Effector CD8-positive, alpha-beta T cell (primary cell): ENCODE measurements around the gene USH1G.
"Not testable (repeated sequence)": the region's sequence is repeated elsewhere in the genome, so short reads cannot be mapped to it uniquely, and the experiment has no call there.

Source experiments
- DNase-seq: peaks from one replicate; lab custom pipeline; 2025; lab: John Stamatoyannopoulos, UW
- total RNA-seq, 4 experiments: gene quantifications; one replicate each; lab custom pipeline; 2026; lab: John Stamatoyannopoulos, UW

USH1G gene
- total RNA-seq, result 0 reads per million in 4 experiments

DNA sequence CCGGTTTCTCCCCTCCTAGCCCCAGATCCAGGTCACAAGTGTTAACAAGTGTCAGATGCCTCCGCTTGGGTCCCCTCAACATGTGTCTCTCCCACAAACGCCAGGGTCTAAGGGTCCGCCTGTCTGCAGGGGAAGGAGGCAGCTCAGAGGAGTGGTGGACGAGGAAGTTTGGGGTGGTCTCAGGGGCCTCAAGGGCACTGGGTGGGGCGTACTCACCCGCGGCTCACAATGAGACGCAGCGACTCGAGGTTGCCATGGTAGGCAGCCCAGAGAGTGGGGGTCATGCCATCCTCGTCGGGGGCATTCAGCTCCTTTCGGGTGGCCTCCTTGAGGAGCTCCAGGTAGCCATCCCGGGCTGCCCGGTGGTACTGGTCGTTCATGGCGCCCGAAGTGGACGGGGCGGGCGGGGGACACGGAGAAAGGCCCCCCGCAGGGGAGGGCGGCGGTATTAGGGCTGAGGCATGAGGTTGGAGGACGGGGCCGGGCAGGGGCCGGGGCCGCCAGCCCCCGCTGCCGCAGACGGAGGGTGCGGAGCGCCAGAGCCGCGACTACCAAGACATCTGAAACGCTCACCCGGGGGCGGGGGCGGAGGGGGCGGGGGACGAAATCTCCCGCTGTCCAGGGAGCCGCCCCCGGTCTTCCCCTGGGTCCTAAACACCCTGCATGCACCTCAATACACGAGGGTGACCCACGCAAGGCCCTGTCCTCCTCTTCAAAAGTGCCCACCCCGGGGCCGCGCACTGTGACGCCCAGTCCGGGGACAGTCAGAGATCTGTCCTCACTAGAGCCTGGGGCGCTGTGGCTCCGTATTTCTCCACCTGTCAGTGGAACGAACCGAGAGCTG lies at the start of gene USH1G:
TSS of gene USH1G (minus strand) at position 562 of the 844 bp plus-strand sequence. CDS start at position 380, 182 bp downstream.
- DNase-seq, result no peak

GRCh38 chr17:74972107-74972972 lies 49.3 kb upstream of the USH1G start, which contains the start of gene HID1:
TSS of gene HID1 (minus strand) at chr17:74972759. CDS start at chr17:74972656, 103 bp downstream.
- peak; percentile 77 for DNase-seq

- no peak for DNase-seq
Observed at GRCh38 chr17:74971842-74972106, 48.7 kb upstream of the USH1G start.

DNA sequence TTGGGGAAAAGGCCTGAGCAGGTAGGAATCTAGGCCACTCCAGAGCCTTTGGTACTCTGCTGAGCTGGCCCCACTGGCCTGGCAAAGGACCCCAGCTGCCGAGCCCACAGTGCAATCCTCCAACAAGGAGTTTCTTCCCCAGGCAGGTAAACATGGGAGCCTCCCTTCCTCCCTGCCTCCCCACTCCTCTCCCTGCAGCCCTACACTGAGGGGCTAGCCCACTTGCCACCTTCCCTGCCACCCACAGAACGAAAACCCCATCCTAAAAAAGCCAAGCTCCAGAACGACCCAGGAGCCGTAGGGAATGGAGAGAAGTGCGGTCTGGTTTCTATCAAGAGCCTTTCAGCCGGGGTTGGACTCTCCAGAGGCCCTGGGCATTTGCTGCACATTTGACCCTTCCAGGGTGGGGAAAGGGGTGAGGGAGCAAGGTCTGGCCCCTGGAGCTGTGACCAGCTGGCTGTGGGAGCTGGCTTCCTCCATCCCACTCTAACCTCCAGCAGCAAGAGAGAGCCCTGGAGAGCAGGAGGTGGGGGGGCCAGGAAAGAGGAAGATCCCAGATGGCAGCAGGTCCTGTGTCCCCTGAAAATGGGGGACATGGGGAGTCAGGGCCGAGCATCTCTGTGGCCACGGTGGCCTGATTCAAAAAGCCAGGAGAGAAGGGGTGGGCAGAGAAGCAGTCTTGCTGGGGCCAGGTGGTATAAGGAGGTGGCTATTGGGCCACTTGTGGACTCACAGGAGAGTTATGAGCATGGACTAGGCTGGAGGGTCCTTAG lies 48.2 kb upstream of the USH1G start:
- DNase-seq, result no peak

DNA sequence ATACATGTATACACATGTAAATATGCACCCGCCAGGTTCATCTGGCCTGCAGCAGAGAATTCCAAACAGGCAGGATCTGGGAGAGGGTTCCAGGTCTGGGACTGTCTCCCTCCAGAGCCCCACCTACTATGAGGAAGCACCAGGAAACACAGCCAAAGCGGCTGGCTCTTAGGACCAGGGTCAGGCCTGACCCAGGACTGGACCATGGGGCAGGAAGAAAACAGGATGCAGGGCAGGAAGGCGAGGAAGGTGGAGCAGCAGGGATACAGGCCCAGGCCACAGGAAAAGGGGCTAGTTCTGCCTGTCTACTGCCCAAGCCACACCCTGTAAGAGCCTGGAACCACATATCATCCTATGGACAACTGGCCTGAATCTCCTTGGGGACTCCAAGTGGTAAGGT lies 47.3 kb upstream of the USH1G start:
- DNase-seq, result no peak

GRCh38 chr17:74969501-74969900 lies 46.4 kb upstream of the USH1G start:
- DNase-seq, result not testable (repeated sequence)

DNA sequence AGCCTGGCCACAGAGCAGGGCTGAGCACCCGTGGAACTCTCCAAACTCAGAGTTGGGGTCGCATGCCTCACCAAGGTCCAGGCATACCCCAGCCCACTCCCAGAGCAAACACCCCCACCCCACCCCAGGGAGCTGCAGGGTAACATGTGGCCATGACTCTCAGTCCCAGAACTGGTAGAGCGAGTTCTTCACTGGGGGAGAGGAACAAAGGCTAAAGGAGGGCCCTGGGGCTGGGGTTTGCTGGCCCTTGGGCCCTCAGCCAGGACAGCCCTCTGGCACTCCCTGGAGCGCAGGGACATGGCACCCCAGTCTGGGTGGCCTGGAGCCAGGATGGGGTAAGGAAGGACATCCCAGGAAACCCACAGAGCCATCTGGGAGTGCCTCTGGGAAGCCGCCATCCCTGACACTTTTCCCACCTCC lies 45.3 kb upstream of the USH1G start:
- no peak for DNase-seq

GRCh38 chr17:74964988-74965622 lies 42.0 kb upstream of the USH1G start:
- DNase-seq, result no peak

GRCh38 chr17:74964246-74964761 lies 41.2 kb upstream of the USH1G start:
- no peak for DNase-seq

GRCh38 chr17:74963656-74964055 lies 40.6 kb upstream of the USH1G start:
- no peak for DNase-seq

DNA sequence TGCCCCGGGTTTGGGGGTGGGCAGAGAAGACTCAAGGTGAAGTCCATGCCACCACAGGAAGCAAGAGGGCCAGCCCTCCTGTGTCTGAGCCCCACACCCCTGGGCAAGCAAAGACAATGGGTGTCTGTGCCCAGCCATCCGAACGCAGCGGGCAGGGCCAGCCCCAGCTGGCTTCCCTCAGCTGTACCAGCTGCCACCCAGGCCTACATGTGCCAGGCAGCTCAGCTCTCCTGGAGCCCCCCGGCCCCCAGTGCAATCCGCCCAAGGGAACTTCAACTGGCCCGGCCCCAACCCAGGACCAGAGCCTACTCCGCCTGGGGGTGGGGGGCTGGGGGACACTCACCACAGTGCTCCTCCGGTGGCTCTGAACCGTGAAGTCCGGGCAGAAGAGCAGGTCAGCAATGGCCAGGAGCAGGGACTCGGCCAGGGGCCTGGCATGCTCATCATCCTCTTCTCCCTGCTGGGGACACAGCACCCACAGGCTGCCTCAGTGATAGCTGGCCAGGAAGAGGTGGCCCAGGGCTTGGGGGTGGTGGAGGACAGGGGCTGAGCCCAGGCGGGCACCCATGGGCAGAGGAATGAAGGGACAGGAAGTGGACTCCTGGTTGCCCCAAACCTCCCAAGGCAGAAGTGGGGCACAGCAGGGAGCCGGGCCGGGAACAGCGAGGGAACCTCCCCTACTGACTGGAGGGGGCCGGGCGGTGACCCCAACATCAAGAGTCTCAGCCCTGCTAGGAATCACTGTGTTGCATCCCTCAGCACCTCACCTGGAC lies 39.8 kb upstream of the USH1G start:
- DNase-seq, result no peak

GRCh38 chr17:74961657-74962350 lies 38.7 kb upstream of the USH1G start:
- peak; percentile 78 for DNase-seq

DNA sequence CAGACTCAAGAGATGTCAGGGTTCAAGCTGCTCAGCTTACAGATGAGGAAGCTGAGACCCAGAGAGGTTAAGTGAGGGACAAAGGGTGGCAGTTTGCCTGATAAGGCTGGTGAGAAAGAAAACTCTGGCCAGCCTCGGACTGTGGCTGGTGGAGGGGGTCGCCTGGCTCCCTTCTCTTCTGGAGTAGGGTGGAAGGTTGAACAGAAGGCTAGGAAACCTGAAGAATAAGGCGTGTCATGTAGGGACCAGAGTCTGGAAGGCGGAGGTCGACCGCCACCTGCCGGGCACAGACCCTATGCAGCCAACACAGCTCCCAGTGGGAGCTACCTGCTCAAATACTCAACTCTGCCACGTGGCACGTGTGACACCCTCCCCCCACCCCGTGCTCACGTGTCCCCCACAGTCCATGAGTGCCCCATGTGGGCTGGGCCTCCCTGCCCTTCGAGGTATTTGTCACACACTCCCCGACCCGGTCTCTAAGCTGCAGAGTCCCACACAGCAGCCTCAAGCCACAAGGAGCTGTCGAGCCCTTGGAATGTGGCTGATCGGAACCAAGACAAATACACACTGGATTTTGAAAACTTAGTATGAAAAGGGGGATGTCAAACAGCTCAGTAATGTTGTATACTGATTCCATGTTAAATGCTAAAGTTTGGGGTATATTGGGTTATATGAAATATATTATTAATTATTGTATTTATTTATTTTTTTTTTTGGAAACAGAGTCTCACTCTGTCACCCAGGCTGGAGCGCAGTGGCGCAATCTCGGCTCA lies 37.7 kb upstream of the USH1G start:
- DNase-seq, result peak; percentile 7

DNA sequence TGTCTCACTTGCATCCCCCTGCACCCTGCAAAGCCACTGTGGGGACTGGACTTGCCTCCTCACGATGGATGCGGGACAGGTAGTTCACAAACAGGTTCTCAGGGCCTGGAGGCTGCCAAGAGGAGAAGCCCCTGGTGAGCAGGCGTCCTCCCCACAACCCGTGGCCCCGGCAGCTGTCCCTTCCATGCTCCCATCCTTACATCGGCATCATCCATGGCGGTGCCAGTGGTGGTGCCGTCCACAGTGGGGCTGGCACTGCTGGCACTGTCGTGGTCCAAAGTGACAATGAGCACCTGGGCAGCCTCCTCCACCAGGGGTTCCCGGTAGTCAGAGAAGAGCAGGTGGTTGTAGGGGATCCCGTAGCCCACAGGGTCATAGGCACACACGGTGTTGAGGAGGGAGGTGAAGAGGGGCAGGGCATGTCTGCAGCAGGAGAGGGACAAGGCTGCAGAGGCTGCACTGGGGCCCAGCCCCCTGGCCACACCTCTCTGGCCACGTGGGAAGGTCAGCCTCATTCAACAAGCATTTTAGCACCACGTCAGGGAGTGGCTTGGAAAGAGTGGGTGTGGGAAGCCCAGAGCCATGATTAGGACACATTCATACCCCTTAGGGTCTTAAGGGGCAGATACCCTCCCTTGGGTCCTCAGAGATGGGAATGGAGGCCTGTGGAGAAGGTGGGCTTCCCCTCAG lies 36.9 kb upstream of the USH1G start:
- no peak for DNase-seq

DNA sequence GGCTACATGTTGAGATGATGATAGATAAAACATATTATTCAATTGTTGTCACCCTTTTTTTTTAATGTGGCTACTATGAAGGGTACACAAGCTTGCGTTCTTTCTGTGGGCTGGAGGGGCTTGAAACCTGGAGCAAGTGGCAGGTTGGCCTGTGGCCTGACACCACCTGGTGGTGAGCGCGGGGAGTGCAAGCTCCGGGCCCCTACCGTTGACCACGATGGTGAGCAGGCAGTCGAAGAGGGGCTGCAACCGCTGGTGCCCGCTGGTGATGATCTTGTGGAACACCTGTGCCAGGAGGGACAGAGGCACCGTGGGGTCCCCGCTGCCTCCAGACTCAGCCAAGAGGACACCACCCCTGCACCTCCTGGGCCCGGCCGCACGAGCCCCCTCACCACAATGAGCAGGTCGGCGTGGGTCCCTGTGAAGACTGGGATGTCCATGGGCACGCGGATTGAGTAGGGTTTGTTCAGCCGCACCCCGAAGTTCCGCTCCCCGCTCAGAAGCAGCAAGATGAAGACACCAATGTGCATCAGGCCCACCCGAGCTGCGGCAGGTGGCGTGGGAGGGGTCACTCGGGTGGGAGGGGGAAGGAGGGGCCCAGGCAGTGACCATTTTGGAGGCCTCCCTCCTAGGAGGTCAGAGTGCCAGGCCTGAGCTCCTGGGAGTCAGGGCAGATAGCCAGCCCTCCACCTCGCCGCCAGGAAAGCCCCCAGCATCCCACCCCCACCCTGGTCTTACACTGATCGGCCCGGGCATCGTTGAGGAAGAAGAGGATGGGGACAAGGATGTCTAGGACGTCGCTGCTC lies 35.1 kb upstream of the USH1G start:
- peak; percentile 69 for DNase-seq

DNA sequence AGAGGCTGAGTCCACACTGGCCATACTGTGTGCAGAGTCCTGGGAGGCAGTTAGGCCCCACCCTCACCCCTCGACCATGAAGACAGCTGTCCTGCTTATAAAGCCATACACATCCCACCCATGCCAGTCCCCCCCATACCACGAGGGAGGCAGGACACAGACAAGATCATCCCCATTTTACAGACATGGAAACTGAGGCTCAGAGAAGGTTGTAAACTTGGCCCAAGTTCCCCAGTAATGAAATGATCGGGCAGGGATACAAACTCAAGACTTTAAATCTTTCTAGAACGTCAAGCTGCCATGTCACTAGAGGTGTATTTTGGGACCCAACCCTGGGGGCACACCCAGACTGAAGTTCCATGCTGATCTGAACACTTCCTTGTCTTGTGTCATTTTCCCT lies 33.0 kb upstream of the USH1G start:
- no peak for DNase-seq

DNA sequence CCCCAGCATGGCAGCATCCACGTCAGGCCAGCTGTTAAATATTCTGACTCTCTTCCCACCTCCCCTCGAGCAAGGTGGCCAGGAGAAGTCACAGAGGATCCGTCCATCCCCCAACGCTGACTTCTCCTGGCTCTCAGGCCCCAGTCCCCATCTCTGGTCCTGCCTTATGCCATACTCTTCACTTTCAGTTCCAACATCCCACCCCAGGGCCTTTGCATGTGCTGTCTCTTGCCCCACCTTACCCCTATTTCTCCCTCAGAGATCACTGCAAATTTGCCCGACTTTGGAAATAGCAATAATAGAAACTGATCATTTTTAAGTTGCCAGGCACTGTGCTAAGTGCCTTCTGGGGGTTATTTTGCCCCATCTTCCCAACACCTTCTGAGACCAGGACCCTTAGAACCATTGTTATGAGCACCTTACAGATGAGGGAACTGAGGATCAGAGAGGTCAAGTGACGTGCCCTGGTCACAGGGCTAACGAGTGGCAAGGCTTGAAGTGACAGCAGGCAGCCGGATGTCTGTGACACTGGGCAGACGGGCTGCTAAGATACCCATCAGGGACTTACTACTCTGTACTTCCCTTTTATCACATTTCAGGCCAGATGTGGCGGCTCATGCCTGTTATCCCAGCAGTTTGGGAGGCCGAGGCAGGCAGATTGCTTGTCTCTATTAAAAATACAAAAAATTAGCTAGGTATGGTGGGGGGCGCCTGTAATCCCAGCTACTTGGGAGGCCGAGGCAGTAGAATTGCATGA lies 31.8 kb upstream of the USH1G start:
- no peak for DNase-seq
